GM18951 (cell line): ENCODE data around the gene BEGAIN.

ENCODE experiments used
- POLR2A ChIP-seq: IDR thresholded peaks from 4 replicates; pipeline ENCODE4 v1.6.1; 2011; ENCODE audit warnings: mild to moderate bottlenecking; ENCODE audit not compliant: insufficient read length, insufficient read depth; ENCODE audit errors: extremely low read depth
- in situ Hi-C: fragments of 300-500 bp; cut with MboI; formaldehyde crosslinking; loops from one replicate; pipeline ENCODE4 v1.12.0; 2022; ENCODE audit warnings: low sequenced_read_pairs, mixed read lengths, inconsistent platforms; ENCODE audit not compliant: unreplicated experiment

BEGAIN gene

DNA sequence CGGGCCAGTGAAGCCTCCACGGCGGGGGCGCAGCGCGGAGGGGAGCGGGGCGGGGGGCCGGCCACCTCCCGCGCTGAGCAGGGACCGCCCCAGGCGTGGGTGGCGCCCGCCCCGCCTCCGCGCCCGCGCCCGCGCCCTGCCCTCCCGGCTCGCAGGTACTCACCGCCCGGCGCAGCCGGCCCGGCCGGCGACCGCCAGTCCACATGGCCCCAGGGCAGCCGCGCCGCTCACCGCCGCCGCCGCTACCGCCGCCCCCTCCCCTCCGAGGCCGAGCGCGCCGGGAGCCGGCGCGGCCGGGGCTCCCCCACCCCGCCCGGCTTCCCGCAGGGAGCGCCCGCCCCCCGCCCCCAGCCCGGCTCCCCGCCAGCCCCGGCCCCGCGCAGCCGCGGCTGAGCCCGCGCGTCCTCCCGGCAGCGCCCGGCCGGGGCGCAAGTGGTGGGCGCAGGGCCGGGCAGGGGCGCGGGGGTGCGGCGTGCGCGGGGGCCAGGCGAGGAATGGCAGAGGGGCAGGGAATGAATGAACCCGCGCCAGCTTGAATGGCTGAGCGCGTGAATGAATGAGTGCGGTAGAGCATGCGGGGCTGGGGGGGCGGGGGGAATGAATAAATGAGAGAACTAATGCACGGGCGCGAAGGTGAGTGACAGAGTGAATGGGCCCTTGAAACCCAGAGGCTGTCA, at the start of gene BEGAIN:
Gene BEGAIN, minus strand, starts transcription at position 332 of the 677 bp plus-strand sequence. Its CDS starts 127 bp downstream, at position 205.
- in situ Hi-C loops: no loop called here
- no peak for TF ChIP-seq POLR2A

GRCh38 chr14:100636559-100636958, 49.3 kb upstream of the BEGAIN start:
- in situ Hi-C loops: loop anchor here (25.0 kb wide), 1 partner anchor 249 kb away; the partner anchor contains the start of gene WDR25
- no peak for TF ChIP-seq POLR2A

- in situ Hi-C loops: loop anchor here (25.0 kb wide), 1 partner anchor 247 kb away; the partner anchor contains the start of gene WDR25
- no peak for TF ChIP-seq POLR2A
Measured at GRCh38 chr14:100634026-100634425, 46.8 kb upstream of the BEGAIN start.

GRCh38 chr14:100633406-100633805, 46.2 kb upstream of the BEGAIN start:
- in situ Hi-C loops: loop anchor here (25.0 kb wide), 1 partner anchor 246 kb away; the partner anchor contains the start of gene WDR25
- no peak for TF ChIP-seq POLR2A

GRCh38 chr14:100629696-100630095, 42.5 kb upstream of the BEGAIN start:
- TF ChIP-seq POLR2A: no peak
- in situ Hi-C loops: loop anchor here (25.0 kb wide), 1 partner anchor 242 kb away; the partner anchor contains the start of gene WDR25

- in situ Hi-C loops: loop anchor here (25.0 kb wide), 1 partner anchor 242 kb away; the partner anchor contains the start of gene WDR25
- TF ChIP-seq POLR2A: no peak
Measured at GRCh38 chr14:100629098-100629497, 41.9 kb upstream of the BEGAIN start.

DNA sequence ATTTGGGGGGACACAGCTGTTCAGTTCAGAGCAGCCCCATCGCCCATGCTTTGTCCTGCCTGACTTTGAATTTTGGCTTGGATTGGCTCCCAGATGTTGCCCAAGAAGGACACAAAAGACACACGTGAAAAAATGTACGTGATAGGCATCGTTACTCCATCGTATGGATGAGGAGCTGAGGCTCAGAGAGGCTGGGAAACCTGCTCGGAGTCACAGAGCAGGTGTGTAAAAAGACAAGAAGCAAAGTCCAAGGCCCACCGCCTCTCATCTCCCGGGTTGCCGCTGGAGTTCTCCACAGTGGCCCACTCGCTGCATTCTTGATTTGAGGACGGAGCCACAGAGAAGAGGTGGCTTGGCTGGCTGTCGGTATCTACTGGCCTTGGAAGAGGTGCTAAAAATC, 41.0 kb upstream of the BEGAIN start:
- no peak for TF ChIP-seq POLR2A
- in situ Hi-C loops: loop anchor here (25.0 kb wide), 1 partner anchor 241 kb away; the partner anchor contains the start of gene WDR25

- no peak for TF ChIP-seq POLR2A
- in situ Hi-C loops: loop anchor here (25.0 kb wide), 1 partner anchor 239 kb away; the partner anchor contains the start of gene WDR25
Measured at GRCh38 chr14:100626614-100627013, 39.4 kb upstream of the BEGAIN start.

GRCh38 chr14:100623961-100624360, 36.7 kb upstream of the BEGAIN start:
- TF ChIP-seq POLR2A: no peak
- in situ Hi-C loops: no loop called here

GRCh38 chr14:100623557-100623956, 36.3 kb upstream of the BEGAIN start:
- in situ Hi-C loops: no loop called here
- TF ChIP-seq POLR2A: no peak

GRCh38 chr14:100622708-100623485, 35.7 kb upstream of the BEGAIN start:
- in situ Hi-C loops: no loop called here
- TF ChIP-seq POLR2A: no peak

DNA sequence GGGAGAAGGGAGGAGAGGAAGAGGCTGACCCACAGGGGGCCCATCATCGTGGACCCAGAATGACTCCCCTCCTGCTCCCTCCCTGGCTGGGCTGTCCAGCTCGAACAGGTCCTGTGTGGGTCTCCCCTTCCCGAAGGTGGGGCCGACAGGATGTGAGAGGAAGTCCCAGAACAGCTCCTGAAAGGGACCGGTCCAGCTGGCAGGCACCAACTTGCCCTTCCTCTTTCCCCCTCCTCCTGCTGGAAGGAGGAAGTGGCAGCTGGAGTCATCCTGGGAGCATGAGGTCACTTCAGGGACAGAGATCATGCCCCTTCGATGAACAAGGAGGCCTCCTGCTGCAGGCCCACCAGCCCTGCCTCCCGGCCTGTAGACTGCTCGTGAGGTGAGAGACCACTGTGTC, 35.0 kb upstream of the BEGAIN start:
- in situ Hi-C loops: no loop called here
- TF ChIP-seq POLR2A: no peak

DNA sequence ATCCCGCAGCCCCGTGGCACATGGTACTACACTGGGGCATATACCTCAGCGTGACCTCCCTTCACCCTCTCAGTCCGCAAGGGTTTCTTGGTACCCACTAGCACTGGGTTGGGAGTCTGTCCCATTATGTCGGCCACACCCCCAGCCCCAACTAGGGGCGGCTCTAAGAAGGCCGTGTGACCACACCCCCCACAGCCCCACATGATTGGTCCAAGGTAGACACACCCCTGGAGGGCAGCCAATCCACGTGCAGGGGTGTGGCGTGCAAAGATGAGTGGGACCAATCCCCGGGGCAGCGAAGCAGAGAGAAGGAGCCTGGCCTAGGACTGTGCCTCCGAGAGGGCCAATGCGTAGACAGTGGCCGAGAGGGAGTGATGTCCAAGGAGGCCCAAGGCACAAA, 34.6 kb upstream of the BEGAIN start:
- in situ Hi-C loops: no loop called here

GRCh38 chr14:100620255-100621100, 33.3 kb upstream of the BEGAIN start:
- TF ChIP-seq POLR2A: no peak
- in situ Hi-C loops: no loop called here

More for the DNA sequence above, 34.6 kb upstream of the BEGAIN start:
- no peak for TF ChIP-seq POLR2A
